ENCODE measurements around the gene GJA9. TPM values are rescaled to one million over a fixed set of nuclear protein-coding genes. Genes with fewer than 3 reads are reported as not detected.
A peak's percentile ranks its signal among the peaks of the same experiment; 100 is the strongest.

Gene GJA9
- total RNA-seq, 1 donor from 2014 or later = not detected

DNA sequence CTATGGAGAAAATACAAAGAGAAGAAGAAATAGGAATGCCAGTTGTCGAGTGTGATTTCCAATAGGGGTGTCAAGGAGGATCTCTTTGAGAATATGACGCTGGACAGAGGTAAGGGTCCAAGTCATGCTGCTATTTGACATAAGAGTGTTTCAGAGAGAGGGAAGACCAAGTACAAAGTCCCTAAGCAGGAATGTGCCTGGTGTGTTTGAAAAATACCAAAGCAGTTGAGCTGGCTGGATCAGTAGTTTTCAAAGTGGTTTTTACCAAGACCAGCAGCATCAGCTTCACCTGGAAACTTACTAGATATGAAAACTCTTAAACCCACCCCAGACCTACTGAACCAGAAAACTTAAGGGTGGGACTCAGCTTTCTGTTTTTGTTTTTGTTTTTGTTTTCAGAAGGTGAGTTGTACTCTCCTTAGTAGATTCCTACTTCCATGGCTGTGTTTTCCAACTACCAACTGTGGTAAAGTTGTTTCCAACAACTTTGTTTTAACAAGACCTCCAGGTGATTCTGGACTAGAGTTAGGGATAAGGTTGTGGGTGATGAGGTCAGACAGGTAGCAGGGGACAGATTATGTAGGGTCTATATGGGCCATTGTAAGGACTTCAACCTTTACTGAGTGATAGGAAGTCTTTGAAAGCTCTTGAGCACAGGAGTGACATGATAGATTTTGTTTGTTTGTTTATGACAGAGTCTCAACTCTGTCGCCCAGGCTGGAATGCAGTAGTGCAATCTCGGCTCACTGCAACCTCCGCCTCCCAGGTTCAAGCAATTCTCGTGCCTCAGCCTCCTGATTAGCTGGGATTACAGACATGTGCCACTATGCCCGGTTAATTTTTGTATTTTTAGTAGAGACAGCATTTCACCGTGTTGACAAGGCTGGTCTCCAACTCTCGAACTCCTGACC, 7.3 kb upstream of the GJA9 start:
- no peaks in the 10 kb centered on the region for H3K36me3 ChIP-seq
- H3K9me3 ChIP-seq = no peaks in the 10 kb centered on the region
- DNase-seq (ENCODE audit: extremely low spot score in 2 of 2) = no peak
- no peaks in the 10 kb centered on the region for H3K27me3 ChIP-seq
- H3K27ac ChIP-seq = no peak overlapping the region
- H3K4me3 ChIP-seq = no peak overlapping the region
- intact Hi-C loops (cut with DNase I) = no loop called here
- no peaks in the 10 kb centered on the region for H3K4me1 ChIP-seq
- no peak for TF ChIP-seq POLR2AphosphoS5 (IDR thresholded peaks at IDR 0.05; ENCODE audit: insufficient read depth in 1 of 2, low read depth in 1 of 2)
- TF ChIP-seq, protein P1, sequence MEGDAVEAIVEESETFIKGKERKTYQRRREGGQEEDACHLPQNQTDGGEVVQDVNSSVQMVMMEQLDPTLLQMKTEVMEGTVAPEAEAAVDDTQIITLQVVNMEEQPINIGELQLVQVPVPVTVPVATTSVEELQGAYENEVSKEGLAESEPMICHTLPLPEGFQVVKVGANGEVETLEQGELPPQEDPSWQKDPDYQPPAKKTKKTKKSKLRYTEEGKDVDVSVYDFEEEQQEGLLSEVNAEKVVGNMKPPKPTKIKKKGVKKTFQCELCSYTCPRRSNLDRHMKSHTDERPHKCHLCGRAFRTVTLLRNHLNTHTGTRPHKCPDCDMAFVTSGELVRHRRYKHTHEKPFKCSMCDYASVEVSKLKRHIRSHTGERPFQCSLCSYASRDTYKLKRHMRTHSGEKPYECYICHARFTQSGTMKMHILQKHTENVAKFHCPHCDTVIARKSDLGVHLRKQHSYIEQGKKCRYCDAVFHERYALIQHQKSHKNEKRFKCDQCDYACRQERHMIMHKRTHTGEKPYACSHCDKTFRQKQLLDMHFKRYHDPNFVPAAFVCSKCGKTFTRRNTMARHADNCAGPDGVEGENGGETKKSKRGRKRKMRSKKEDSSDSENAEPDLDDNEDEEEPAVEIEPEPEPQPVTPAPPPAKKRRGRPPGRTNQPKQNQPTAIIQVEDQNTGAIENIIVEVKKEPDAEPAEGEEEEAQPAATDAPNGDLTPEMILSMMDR (IDR thresholded peaks at IDR 0.05) = no peak
- TF ChIP-seq POLR2A (IDR thresholded peaks at IDR 0.05) = no peak

DNA sequence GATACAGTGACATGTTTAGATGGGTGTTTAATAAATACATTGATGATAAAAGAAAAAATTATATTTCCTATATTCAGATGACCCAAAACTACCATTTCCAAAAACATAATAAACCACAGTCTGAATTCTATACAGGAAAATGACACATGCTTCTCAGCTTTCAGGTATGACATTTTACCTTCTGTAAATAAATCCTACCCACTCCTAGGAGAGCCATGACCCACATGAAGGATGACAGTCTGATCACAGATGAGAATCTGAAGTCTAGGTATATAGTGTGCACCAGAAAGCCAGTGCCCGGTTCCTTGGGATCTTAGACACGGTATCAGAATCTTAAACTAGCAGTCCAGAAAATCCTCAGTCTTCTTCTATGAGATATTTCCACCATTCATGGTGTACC, 3.7 kb upstream of the GJA9 start:
- Histone ChIP-seq H3K4me3 (no peak overlapping the region), H3K27me3 (no peaks in the 10 kb centered on the region), H3K4me1 (no peaks in the 10 kb centered on the region), H3K27ac (no peak overlapping the region), H3K9me3 (no peaks in the 10 kb centered on the region), H3K36me3 (no peaks in the 10 kb centered on the region)
- no peak for DNase-seq (ENCODE audit: extremely low spot score in 2 of 2)
- TF ChIP-seq POLR2A (IDR thresholded peaks at IDR 0.05) = no peak
- TF ChIP-seq POLR2AphosphoS5 (IDR thresholded peaks at IDR 0.05; ENCODE audit: insufficient read depth in 1 of 2, low read depth in 1 of 2) = no peak
- TF ChIP-seq, protein P1 (IDR thresholded peaks at IDR 0.05) = no peak
- intact Hi-C loops (cut with DNase I) = no loop called here

DNA sequence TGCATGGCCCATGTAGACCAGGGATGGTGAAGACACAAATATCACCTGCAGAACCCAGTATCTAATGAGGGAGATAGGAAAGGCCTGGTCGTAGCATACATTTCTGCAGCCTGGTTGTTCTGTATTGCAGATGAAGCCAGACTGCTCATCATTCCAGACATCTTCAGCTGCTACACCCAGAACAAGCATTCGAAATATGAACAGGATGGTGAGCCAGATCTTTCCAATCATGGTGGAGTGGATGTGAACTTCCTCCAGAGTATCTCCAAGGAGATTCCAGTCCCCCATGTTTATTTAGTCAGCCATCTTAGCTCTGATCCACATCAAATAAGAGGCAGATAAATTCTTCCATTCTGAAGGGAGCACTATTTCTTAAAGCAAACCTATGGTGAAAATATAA, 5.6 kb downstream of the GJA9 start:
- Histone ChIP-seq H3K27ac (no peak overlapping the region), H3K36me3 (no peaks in the 10 kb centered on the region), H3K9me3 (no peaks in the 10 kb centered on the region), H3K4me3 (no peak overlapping the region), H3K27me3 (no peaks in the 10 kb centered on the region), H3K4me1 (peaks cover 21% of the 10 kb centered on the region)
- intact Hi-C loops (cut with DNase I) = no loop called here
- no peak for DNase-seq (ENCODE audit: extremely low spot score in 2 of 2)
- TF ChIP-seq, protein P1 (IDR thresholded peaks at IDR 0.05) = no peak

DNA sequence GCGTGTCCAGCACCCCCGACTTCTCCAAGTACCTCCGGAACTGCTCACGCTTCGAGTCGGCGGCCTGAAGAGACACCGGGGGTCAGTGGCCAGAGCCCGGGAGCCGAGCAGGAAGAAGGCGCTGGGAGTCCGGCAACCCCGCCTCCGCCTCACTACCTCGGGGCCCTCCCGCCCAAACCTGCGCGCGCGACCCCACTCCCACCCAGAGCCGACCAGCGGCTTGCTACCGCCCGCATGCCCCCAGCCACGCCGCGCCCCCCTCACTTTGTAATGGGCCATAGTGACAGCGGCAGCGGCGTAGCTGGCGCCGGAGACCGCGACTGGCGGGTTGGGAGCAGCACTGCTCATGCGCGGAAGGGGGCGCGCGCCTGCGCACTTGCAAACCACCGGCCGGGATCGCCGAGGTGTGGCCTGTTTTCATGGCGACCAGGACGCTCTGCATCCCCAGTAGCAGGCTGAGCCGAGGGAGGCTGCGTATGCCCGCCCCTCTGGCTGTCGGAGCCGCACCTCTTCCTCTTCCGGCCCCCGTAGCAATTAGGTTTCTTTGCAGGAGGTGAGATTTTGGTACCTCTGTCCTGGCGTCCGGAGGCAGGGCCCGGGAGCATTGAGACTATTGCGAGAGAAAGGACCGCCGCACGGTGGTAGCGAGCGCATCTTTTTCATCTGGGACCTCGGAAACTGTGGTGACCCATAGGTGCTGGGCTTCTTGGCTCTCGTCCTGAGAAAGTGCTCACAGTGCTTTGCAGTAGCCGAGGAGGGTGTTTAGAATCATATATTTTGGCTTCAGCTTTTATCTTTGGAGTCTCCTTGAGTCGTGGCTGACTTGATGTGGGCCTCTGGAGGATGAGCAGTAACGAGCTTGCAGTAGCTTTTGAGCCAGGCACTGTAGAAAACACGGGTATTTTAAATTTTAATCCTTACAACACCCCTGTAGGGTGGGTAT, 8.1 kb downstream of the GJA9 start, which contains the start of gene MYCBP:
MYCBP (minus strand) TSS at position 322 of the 943 bp plus-strand sequence; CDS start at position 279, 43 bp downstream.
- Histone ChIP-seq H3K27me3 (no peaks in the 10 kb centered on the region), H3K36me3 (no peaks in the 10 kb centered on the region), H3K4me3 (peak within 1 kb of the TSS; percentile 79 to 86), H3K9me3 (no peaks in the 10 kb centered on the region), H3K27ac (peak within 1 kb of the TSS; percentile 58), H3K4me1 (peaks cover 21% of the 10 kb centered on the region)
- peak in 1 of 2 donors; percentile 94 for DNase-seq (ENCODE audit: extremely low spot score in 2 of 2)
- intact Hi-C loops (cut with DNase I) = no loop called here
- TF ChIP-seq, protein P1 (IDR thresholded peaks at IDR 0.05) = peak in 1 of 3 experiments; percentile 30
- no peak for TF ChIP-seq POLR2A (IDR thresholded peaks at IDR 0.05)
- peak; percentile 81 to 95 for TF ChIP-seq POLR2AphosphoS5 (IDR thresholded peaks at IDR 0.05; ENCODE audit: insufficient read depth in 1 of 2, low read depth in 1 of 2)
